ENCODE data around the gene HRNR.

Gene HRNR

GRCh38 chr1:152197361-152197941, 26.5 kb downstream of the HRNR start:
- no peak overlapping the region for H2AK5ac ChIP-seq (ENCODE audit: low read depth, low read length)
- no peak overlapping the region for H2BK5ac ChIP-seq (ENCODE audit: low read length)
- no peak overlapping the region for H2AFZ ChIP-seq (ENCODE audit: low read length)
- H2BK120ac ChIP-seq (ENCODE audit: low read depth, low read length), result no peak overlapping the region
- H3K23ac ChIP-seq (ENCODE audit: low read depth, low read length, poor library complexity), result no peak overlapping the region
- H3K9ac ChIP-seq (ENCODE audit: low read depth, low read length, poor library complexity), result no peak overlapping the region
- H3K4me2 ChIP-seq (ENCODE audit: insufficient read depth, low read length, poor library complexity, severe bottlenecking), result no peak overlapping the region
- no peak overlapping the region for H2BK12ac ChIP-seq (ENCODE audit: low read length)
- no peaks in the 10 kb centered on the region for H3K4me1 ChIP-seq (ENCODE audit: control insufficient read depth in 2 of 2, insufficient read depth in 1 of 2, low read depth in 1 of 2, low read length in 2 of 2)
- H3K27ac ChIP-seq (replicated peaks; ENCODE audit: low read length), result no peak overlapping the region
- H4K91ac ChIP-seq (ENCODE audit: low read depth, low read length, poor library complexity), result no peak overlapping the region
- no peaks in the 10 kb centered on the region for H3K36me3 ChIP-seq (replicated peaks in 1 of 2; ENCODE audit: control insufficient read depth in 2 of 2, insufficient read depth in 2 of 2, low read length in 2 of 2)
- peaks cover 0 to 4% of the 10 kb centered on the region in 2 donors for H3K9me3 ChIP-seq (replicated peaks in 1 of 2; ENCODE audit: control insufficient read depth in 2 of 2, insufficient read depth in 1 of 2, low read depth in 1 of 2, low read length in 2 of 2)
- H3K18ac ChIP-seq (ENCODE audit: low read length), result no peak overlapping the region
- no peak overlapping the region for H3K4me3 ChIP-seq (ENCODE audit: low read length in 2 of 2)
- no peak overlapping the region for H3K14ac ChIP-seq (ENCODE audit: low read length)
- H3K27me3 ChIP-seq (ENCODE audit: control insufficient read depth in 3 of 3, insufficient read depth in 3 of 3, low read depth in 1 of 3, low read length in 3 of 3), result no peaks in the 10 kb centered on the region
- no peak overlapping the region for H2BK15ac ChIP-seq (ENCODE audit: low read length)
- H4K8ac ChIP-seq (ENCODE audit: low read depth, low read length), result no peak overlapping the region
- no peak overlapping the region for H3K4ac ChIP-seq (ENCODE audit: low read length)
- no peaks in the 10 kb centered on the region for H3K79me1 ChIP-seq (ENCODE audit: low read depth, low read length)
- DNase-seq (ENCODE audit: low spot score), result no peak

GRCh38 chr1:152191711-152192110, 32.3 kb downstream of the HRNR start:
- no peaks in the 10 kb centered on the region for H3K27me3 ChIP-seq (ENCODE audit: control insufficient read depth in 3 of 3, insufficient read depth in 3 of 3, low read depth in 1 of 3, low read length in 3 of 3)
- H2BK5ac ChIP-seq (ENCODE audit: low read length), result no peak overlapping the region
- H3K4ac ChIP-seq (ENCODE audit: low read length), result no peak overlapping the region
- no peak overlapping the region for H3K4me3 ChIP-seq (ENCODE audit: low read length in 2 of 2)
- H3K23ac ChIP-seq (ENCODE audit: low read depth, low read length, poor library complexity), result no peak overlapping the region
- no peaks in the 10 kb centered on the region for H3K4me1 ChIP-seq (ENCODE audit: control insufficient read depth in 2 of 2, insufficient read depth in 1 of 2, low read depth in 1 of 2, low read length in 2 of 2)
- H2AK5ac ChIP-seq (ENCODE audit: low read depth, low read length), result no peak overlapping the region
- H3K18ac ChIP-seq (ENCODE audit: low read length), result no peak overlapping the region
- H2BK120ac ChIP-seq (ENCODE audit: low read depth, low read length), result no peak overlapping the region
- peaks cover 0 to 7% of the 10 kb centered on the region in 2 donors for H3K9me3 ChIP-seq (replicated peaks in 1 of 2; ENCODE audit: control insufficient read depth in 2 of 2, insufficient read depth in 1 of 2, low read depth in 1 of 2, low read length in 2 of 2)
- no peak overlapping the region for H2BK15ac ChIP-seq (ENCODE audit: low read length)
- H3K4me2 ChIP-seq (ENCODE audit: insufficient read depth, low read length, poor library complexity, severe bottlenecking), result no peak overlapping the region
- H3K9ac ChIP-seq (ENCODE audit: low read depth, low read length, poor library complexity), result no peak overlapping the region
- DNase-seq (ENCODE audit: low spot score), result no peak
- no peaks in the 10 kb centered on the region for H3K79me1 ChIP-seq (ENCODE audit: low read depth, low read length)
- H3K27ac ChIP-seq (replicated peaks; ENCODE audit: low read length), result no peak overlapping the region
- H2AFZ ChIP-seq (ENCODE audit: low read length), result no peak overlapping the region
- H4K8ac ChIP-seq (ENCODE audit: low read depth, low read length), result no peak overlapping the region
- no peak overlapping the region for H2BK12ac ChIP-seq (ENCODE audit: low read length)
- H4K91ac ChIP-seq (ENCODE audit: low read depth, low read length, poor library complexity), result no peak overlapping the region
- H3K14ac ChIP-seq (ENCODE audit: low read length), result no peak overlapping the region
- H3K36me3 ChIP-seq (replicated peaks in 1 of 2; ENCODE audit: control insufficient read depth in 2 of 2, insufficient read depth in 2 of 2, low read length in 2 of 2), result no peaks in the 10 kb centered on the region

GRCh38 chr1:152191260-152191659, 32.7 kb downstream of the HRNR start:
- Histone ChIP-seq H3K4me1 (ENCODE audit: control insufficient read depth in 2 of 2, insufficient read depth in 1 of 2, low read depth in 1 of 2, low read length in 2 of 2) (no peaks in the 10 kb centered on the region), H3K4me3 (ENCODE audit: low read length in 2 of 2) (no peak overlapping the region), H2AFZ (ENCODE audit: low read length) (no peak overlapping the region), H3K9me3 (replicated peaks in 1 of 2; ENCODE audit: control insufficient read depth in 2 of 2, insufficient read depth in 1 of 2, low read depth in 1 of 2, low read length in 2 of 2) (peaks cover 0 to 7% of the 10 kb centered on the region in 2 donors), H3K9ac (ENCODE audit: low read depth, low read length, poor library complexity) (no peak overlapping the region), H4K91ac (ENCODE audit: low read depth, low read length, poor library complexity) (no peak overlapping the region), H3K14ac (ENCODE audit: low read length) (no peak overlapping the region), H2BK5ac (ENCODE audit: low read length) (no peak overlapping the region), H3K18ac (ENCODE audit: low read length) (no peak overlapping the region), H3K4me2 (ENCODE audit: insufficient read depth, low read length, poor library complexity, severe bottlenecking) (no peak overlapping the region), H4K8ac (ENCODE audit: low read depth, low read length) (no peak overlapping the region), H3K27me3 (ENCODE audit: control insufficient read depth in 3 of 3, insufficient read depth in 3 of 3, low read depth in 1 of 3, low read length in 3 of 3) (no peaks in the 10 kb centered on the region), H3K27ac (replicated peaks; ENCODE audit: low read length) (no peak overlapping the region), H2BK12ac (ENCODE audit: low read length) (no peak overlapping the region), H2AK5ac (ENCODE audit: low read depth, low read length) (no peak overlapping the region), H2BK15ac (ENCODE audit: low read length) (no peak overlapping the region), H3K79me1 (ENCODE audit: low read depth, low read length) (no peaks in the 10 kb centered on the region), H3K23ac (ENCODE audit: low read depth, low read length, poor library complexity) (no peak overlapping the region), H3K4ac (ENCODE audit: low read length) (no peak overlapping the region), H3K36me3 (replicated peaks in 1 of 2; ENCODE audit: control insufficient read depth in 2 of 2, insufficient read depth in 2 of 2, low read length in 2 of 2) (no peaks in the 10 kb centered on the region), H2BK120ac (ENCODE audit: low read depth, low read length) (no peak overlapping the region)
- DNase-seq (ENCODE audit: low spot score), result no peak
- WGBS, 2 donors (ENCODE audit: extremely low coverage in 2 of 2, insufficient read length in 2 of 2, insufficient replicate concordance in 1 of 2), result no CpG with 5 or more reads among the region's 5 CpGs

GRCh38 chr1:152190589-152190988, 33.4 kb downstream of the HRNR start:
- H3K36me3 ChIP-seq (replicated peaks in 1 of 2; ENCODE audit: control insufficient read depth in 2 of 2, insufficient read depth in 2 of 2, low read length in 2 of 2), result no peaks in the 10 kb centered on the region
- H3K4me1 ChIP-seq (ENCODE audit: control insufficient read depth in 2 of 2, insufficient read depth in 1 of 2, low read depth in 1 of 2, low read length in 2 of 2), result no peaks in the 10 kb centered on the region
- H2BK120ac ChIP-seq (ENCODE audit: low read depth, low read length), result no peak overlapping the region
- H3K4me3 ChIP-seq (ENCODE audit: low read length in 2 of 2), result no peak overlapping the region
- no peak overlapping the region for H3K18ac ChIP-seq (ENCODE audit: low read length)
- no peak for DNase-seq (ENCODE audit: low spot score)
- no peak overlapping the region for H4K91ac ChIP-seq (ENCODE audit: low read depth, low read length, poor library complexity)
- H2BK5ac ChIP-seq (ENCODE audit: low read length), result no peak overlapping the region
- H3K9ac ChIP-seq (ENCODE audit: low read depth, low read length, poor library complexity), result no peak overlapping the region
- no peak overlapping the region for H3K14ac ChIP-seq (ENCODE audit: low read length)
- H3K79me1 ChIP-seq (ENCODE audit: low read depth, low read length), result no peaks in the 10 kb centered on the region
- H2BK12ac ChIP-seq (ENCODE audit: low read length), result no peak overlapping the region
- H4K8ac ChIP-seq (ENCODE audit: low read depth, low read length), result no peak overlapping the region
- no peak overlapping the region for H3K27ac ChIP-seq (replicated peaks; ENCODE audit: low read length)
- H2AFZ ChIP-seq (ENCODE audit: low read length), result no peak overlapping the region
- H3K27me3 ChIP-seq (ENCODE audit: control insufficient read depth in 3 of 3, insufficient read depth in 3 of 3, low read depth in 1 of 3, low read length in 3 of 3), result no peaks in the 10 kb centered on the region
- no peak overlapping the region for H2AK5ac ChIP-seq (ENCODE audit: low read depth, low read length)
- H3K23ac ChIP-seq (ENCODE audit: low read depth, low read length, poor library complexity), result no peak overlapping the region
- WGBS, 2 donors (ENCODE audit: extremely low coverage in 2 of 2, insufficient read length in 2 of 2, insufficient replicate concordance in 1 of 2), result no CpG with 5 or more reads among the region's 2 CpGs
- H3K9me3 ChIP-seq (replicated peaks in 1 of 2; ENCODE audit: control insufficient read depth in 2 of 2, insufficient read depth in 1 of 2, low read depth in 1 of 2, low read length in 2 of 2), result peaks cover 0 to 7% of the 10 kb centered on the region in 2 donors
- no peak overlapping the region for H3K4ac ChIP-seq (ENCODE audit: low read length)
- no peak overlapping the region for H3K4me2 ChIP-seq (ENCODE audit: insufficient read depth, low read length, poor library complexity, severe bottlenecking)
- H2BK15ac ChIP-seq (ENCODE audit: low read length), result no peak overlapping the region
